HEK293 (cell line): ENCODE measurements around the gene SAMD8.

Experiments
- ZNF16 ChIP-seq: fragments of 450-650 bp; formaldehyde crosslinking; IDR thresholded peaks from 2 replicates; pipeline ENCODE4 v1.5.1; 2016; ENCODE audit warnings: low read depth, missing biosample characterization, missing genetic modification characterization
- ZNF292 ChIP-seq: fragments of 450-650 bp; formaldehyde crosslinking; IDR thresholded peaks from 2 replicates; pipeline ENCODE4 v1.5.1; 2016; ENCODE audit warnings: low read depth, missing biosample characterization, missing genetic modification characterization, borderline replicate concordance
- ZNF530 ChIP-seq: fragments of 450-650 bp; formaldehyde crosslinking; IDR thresholded peaks from 2 replicates; pipeline ENCODE4 v1.5.1; 2016; ENCODE audit warnings: low read depth, missing biosample characterization, missing genetic modification characterization

- TF ChIP-seq ZNF530 (no peak), ZNF292 (tag by site-specific recombination) (no peak), ZNF16 (no peak)
Observed at GRCh38 chr10:75197066-75197465, 85.6 kb downstream of the SAMD8 start.
